CD14-positive monocyte (primary cell): Measurements from ENCODE around the gene MPEG1. TPM values are rescaled to one million over a fixed set of nuclear protein-coding genes. Genes with fewer than 3 reads are reported as not detected.

Source experiments
- DNase-seq, 3 donors: peaks; one replicate each; pipeline ENCODE4 v3.0.0-alpha.2; 2011 to 2022
- H2AFZ ChIP-seq: 2 replicates; pipeline ENCODE4 v1.6.0; 2012; ENCODE audit warnings: mild to moderate bottlenecking, low read depth, low read length, inconsistent platforms; ENCODE audit not compliant: insufficient read depth, poor library complexity, severe bottlenecking
- H3K27ac ChIP-seq, 2 donors: 1 replicate in 1 of 2; 2 replicates in 1 of 2; pipeline ENCODE4 v1.5.1; 2012 to 2013; ENCODE audit warnings: low read length in 2 of 2, control low read depth in 1 of 2, inconsistent platforms in 1 of 2, low read depth in 1 of 2, mild to moderate bottlenecking in 1 of 2
- H3K27me3 ChIP-seq, 2 donors: one replicate each; pipeline versions ENCODE4 v1.6.0 to v1.6.1; 2011 to 2013; ENCODE audit warnings: low read length in 2 of 2; ENCODE audit not compliant: control insufficient read depth in 2 of 2, insufficient read depth in 2 of 2
- H3K36me3 ChIP-seq, 2 donors: replicated peaks in 1 of 2; 1 replicate in 1 of 2; 2 replicates in 1 of 2; pipeline versions ENCODE4 v1.5.1 to v1.6.1; 2012 to 2013; ENCODE audit warnings: low read length in 2 of 2, control low read depth in 1 of 2, inconsistent platforms in 1 of 2, mild to moderate bottlenecking in 1 of 2; ENCODE audit not compliant: insufficient read depth in 2 of 2, control insufficient read depth in 1 of 2
- H3K4me1 ChIP-seq, 2 donors: 1 replicate in 1 of 2; 2 replicates in 1 of 2; pipeline versions ENCODE4 v1.5.1 to v1.6.1; 2012 to 2013; ENCODE audit warnings: low read length in 2 of 2, control low read depth in 1 of 2, inconsistent platforms in 1 of 2, mild to moderate bottlenecking in 1 of 2, moderate library complexity in 1 of 2; ENCODE audit not compliant: insufficient read depth in 2 of 2, control insufficient read depth in 1 of 2
- H3K4me2 ChIP-seq: replicated peaks from 2 replicates; pipeline ENCODE3; 2012; ENCODE audit warnings: low read length, moderate library complexity, mild to moderate bottlenecking; ENCODE audit not compliant: poor library complexity, severe bottlenecking; ENCODE audit errors: extremely low read depth
- H3K4me3 ChIP-seq, 3 experiments: fragments of 200-600 bp in 1 of 3; sonication (generic) in 1 of 3; replicated peaks in 1 of 3; 1 replicate in 2 of 3; 2 replicates in 1 of 3; pipeline ENCODE4 v1.5.1; 2011 to 2013; ENCODE audit warnings: low read length in 3 of 3, mild to moderate bottlenecking in 3 of 3, control low read depth in 2 of 3, low read depth in 2 of 3, inconsistent platforms in 1 of 3, moderate library complexity in 1 of 3
- H3K79me2 ChIP-seq: 2 replicates; pipeline ENCODE4 v1.6.0; 2012; ENCODE audit warnings: mild to moderate bottlenecking, control low read depth, inconsistent platforms, low read length, moderate library complexity; ENCODE audit not compliant: insufficient read depth
- H3K9ac ChIP-seq: 2 replicates; pipeline ENCODE4 v1.6.0; 2017; ENCODE audit warnings: low read length, mild to moderate bottlenecking; ENCODE audit not compliant: insufficient read depth, poor library complexity, severe bottlenecking
- H3K9me3 ChIP-seq, 2 donors: replicated peaks in 1 of 2; 1 replicate in 1 of 2; 2 replicates in 1 of 2; pipeline versions ENCODE4 v1.5.1 to v1.6.1; 2012 to 2013; ENCODE audit warnings: low read length in 2 of 2, control low read depth in 1 of 2; ENCODE audit not compliant: control insufficient read depth in 1 of 2, insufficient read depth in 1 of 2
- H4K20me1 ChIP-seq: 2 replicates; pipeline ENCODE4 v1.6.0; 2012; ENCODE audit warnings: mild to moderate bottlenecking, low read length, control low read depth, moderate library complexity; ENCODE audit not compliant: insufficient read depth
- H3K27ac Mint-ChIP-seq, 7 donors: one replicate each; pipeline ENCODE4 v1.8.0; 2020; ENCODE audit warnings: mild to moderate bottlenecking in 7 of 7, mixed read lengths in 7 of 7, moderate library complexity in 6 of 7, inconsistent platforms in 2 of 7
- H3K27me3 Mint-ChIP-seq, 3 donors: one replicate each; pipeline ENCODE4 v1.8.0; 2021 to 2022; ENCODE audit warnings: low read depth in 3 of 3, mild to moderate bottlenecking in 3 of 3, mixed read lengths in 3 of 3, moderate library complexity in 3 of 3, inconsistent platforms in 1 of 3
- H3K36me3 Mint-ChIP-seq, 2 donors: one replicate each; pipeline ENCODE4 v1.8.0; 2020; ENCODE audit warnings: mixed read lengths in 2 of 2, inconsistent platforms in 1 of 2, mild to moderate bottlenecking in 1 of 2
- H3K4me1 Mint-ChIP-seq: one replicate; pipeline ENCODE4 v1.8.0; 2020; ENCODE audit warnings: mild to moderate bottlenecking, mixed read lengths
- H3K4me3 Mint-ChIP-seq, 2 donors: one replicate each; pipeline ENCODE4 v1.8.0; 2020; ENCODE audit warnings: mild to moderate bottlenecking in 2 of 2, mixed read lengths in 2 of 2, moderate library complexity in 1 of 2
- H3K9me3 Mint-ChIP-seq, 7 donors: one replicate each; pipeline ENCODE4 v1.8.0; 2020 to 2022; ENCODE audit warnings: mixed read lengths in 7 of 7, mild to moderate bottlenecking in 6 of 7, moderate library complexity in 6 of 7, inconsistent platforms in 2 of 7
- CTCF ChIP-seq: fragments of 200-600 bp; IDR thresholded peaks from one replicate; pipeline ENCODE4 v1.8.0; 2022; ENCODE audit warnings: antibody characterized with exemption, mild to moderate bottlenecking
- WGBS: methylation state at CpG from one replicate; pipeline ENCODE4 v1.1.5; 2013; ENCODE audit warnings: missing lambda C conversion rate; ENCODE audit not compliant: insufficient coverage; 5-methylcytosine and 5-hydroxymethylcytosine counted together
- intact Hi-C, 2 donors: fragments of 100-400 bp; cut with micrococcal nuclease; formaldehyde crosslinking; loops; one replicate each; pipeline versions ENCODE4 v1.15.0 to v1.15.1; 2023
- polyA plus RNA-seq, 3 donors: library from polyadenylated mRNA; depleted of rRNA in 1 of 3; unstranded in 2 of 3; stranded (reverse) in 1 of 3; fragments of 300-500 nt in 2 of 3; fragments of >200 nt in 1 of 3; fragmentation: Illumina TruSeq in 2 of 3; gene quantifications; 1 replicate in 2 of 3; 2 replicates in 1 of 3; pipeline ENCODE4 v1.2.3, GENCODE V29; 2012 to 2021

The MPEG1 gene
- polyA plus RNA-seq, 3 donors: 273 to 971 (median 691) TPM

GRCh38 chr11:59200423-59200746 lies 12.3 kb downstream of the MPEG1 start:
- H3K36me3 Mint-ChIP-seq: peaks cover 74 to 93% of the 10 kb centered on the region in 2 donors
- no peak overlapping the region for H3K4me2 ChIP-seq
- TF ChIP-seq CTCF: no peak
- peaks cover 91% of the 10 kb centered on the region for H4K20me1 ChIP-seq
- no peak overlapping the region for H3K4me3 Mint-ChIP-seq
- H3K4me1 Mint-ChIP-seq: peaks cover 71% of the 10 kb centered on the region
- H3K27me3 ChIP-seq: no peaks in the 10 kb centered on the region
- DNase-seq: no peak
- H3K27ac ChIP-seq: no peak overlapping the region
- intact Hi-C loops: no loop called here
- peaks cover 38% of the 10 kb centered on the region for H3K79me2 ChIP-seq
- H3K27me3 Mint-ChIP-seq: peaks cover 0 to 2% (median 1%) of the 10 kb centered on the region in 3 donors
- peaks cover 20 to 65% of the 10 kb centered on the region in 2 donors for H3K4me1 ChIP-seq
- no peak overlapping the region for H3K4me3 ChIP-seq
- WGBS: no CpG with 5 or more reads among the region's 4 CpGs
- H3K9ac ChIP-seq: no peak overlapping the region
- peaks cover 0 to 12% (median 4%) of the 10 kb centered on the region in 7 donors for H3K9me3 Mint-ChIP-seq
- H3K27ac Mint-ChIP-seq: peak overlapping the region in 6 of 7 donors; percentile 47 to 80 (median 69)
- no peaks in the 10 kb centered on the region for H3K9me3 ChIP-seq
- H3K36me3 ChIP-seq: peaks cover 25 to 61% of the 10 kb centered on the region in 2 donors
- no peak overlapping the region for H2AFZ ChIP-seq

GRCh38 chr11:59199546-59200422 lies 12.9 kb downstream of the MPEG1 start:
- H3K4me2 ChIP-seq: no peak overlapping the region
- DNase-seq: peak; percentile 55 to 86 (median 58)
- peaks cover 91% of the 10 kb centered on the region for H4K20me1 ChIP-seq
- intact Hi-C loops: no loop called here
- peaks cover 0 to 2% (median 1%) of the 10 kb centered on the region in 3 donors for H3K27me3 Mint-ChIP-seq
- H3K36me3 Mint-ChIP-seq: peaks cover 73 to 93% of the 10 kb centered on the region in 2 donors
- no peaks in the 10 kb centered on the region for H3K9me3 ChIP-seq
- peaks cover 65% of the 10 kb centered on the region for H3K4me1 Mint-ChIP-seq
- peak overlapping the region in 1 of 2 donors; percentile 12 for H3K4me3 Mint-ChIP-seq
- no peaks in the 10 kb centered on the region for H3K27me3 ChIP-seq
- peaks cover 32% of the 10 kb centered on the region for H3K79me2 ChIP-seq
- 79% methylated on average over 10 of the region's 14 CpGs for WGBS
- no peak for TF ChIP-seq CTCF
- peaks cover 19 to 55% of the 10 kb centered on the region in 2 donors for H3K36me3 ChIP-seq
- peaks cover 14 to 59% of the 10 kb centered on the region in 2 donors for H3K4me1 ChIP-seq
- peaks cover 0 to 12% (median 4%) of the 10 kb centered on the region in 7 donors for H3K9me3 Mint-ChIP-seq
- no peak overlapping the region for H3K9ac ChIP-seq
- H3K27ac Mint-ChIP-seq: peak overlapping the region; percentile 47 to 89 (median 76)
- no peak overlapping the region for H2AFZ ChIP-seq
- H3K4me3 ChIP-seq: no peak overlapping the region
- H3K27ac ChIP-seq: peak overlapping the region in 1 of 2 donors; percentile 45
